Activated gamma-delta T cell (primary cell): ENCODE results near the gene C15orf61.

Source experiments
- DNase-seq: peaks from one replicate; lab custom pipeline; 2025; lab: John Stamatoyannopoulos, UW

The C15orf61 gene

GRCh38 chr15:67512933-67513714, 7.8 kb upstream of the C15orf61 start:
- DNase-seq = no peak

- DNase-seq = no peak
These were observed 5.8 kb upstream of the C15orf61 start for GRCh38 chr15:67515090-67515489.

- no peak for DNase-seq
These were observed 5.4 kb upstream of the C15orf61 start for GRCh38 chr15:67515557-67515956.

GRCh38 chr15:67520321-67521028, 456 bp upstream of the C15orf61 start:
- DNase-seq = no peak

GRCh38 chr15:67521783-67522568, 1.0 kb downstream of the C15orf61 start:
- DNase-seq = no peak

GRCh38 chr15:67523330-67523729, 2.4 kb downstream of the C15orf61 start:
- DNase-seq = no peak

- no peak for DNase-seq
These were observed 3.3 kb downstream of the C15orf61 start for GRCh38 chr15:67524235-67524634.

- no peak for DNase-seq
These were observed 7.6 kb downstream of the C15orf61 start for GRCh38 chr15:67528513-67528912.

- DNase-seq = no peak
These were observed 10.5 kb downstream of the C15orf61 start for GRCh38 chr15:67531379-67531914.

GRCh38 chr15:67533873-67534272, 12.9 kb downstream of the C15orf61 start:
- DNase-seq = no peak

- no peak for DNase-seq
These were observed 13.4 kb downstream of the C15orf61 start for GRCh38 chr15:67534360-67534759.

GRCh38 chr15:67537771-67538170, 16.8 kb downstream of the C15orf61 start:
- DNase-seq = no peak

- DNase-seq = peak; percentile 74
These were observed 21.8 kb downstream of the C15orf61 start, which contains the start of gene MAP2K5 for GRCh38 chr15:67542420-67543347. MAP2K5 (plus strand) TSS chr15:67542703; CDS start chr15:67543336, 633 bp downstream.

GRCh38 chr15:67543348-67543718, 22.4 kb downstream of the C15orf61 start:
- no peak for DNase-seq

- no peak for DNase-seq
These were observed 23.5 kb downstream of the C15orf61 start for GRCh38 chr15:67544475-67544874.

- no peak for DNase-seq
These were observed 24.9 kb downstream of the C15orf61 start for GRCh38 chr15:67545864-67546263.

- DNase-seq = no peak
These were observed 26.1 kb downstream of the C15orf61 start for GRCh38 chr15:67547064-67547463.

GRCh38 chr15:67547836-67548235, 26.9 kb downstream of the C15orf61 start:
- no peak for DNase-seq

- no peak for DNase-seq
These were observed 27.4 kb downstream of the C15orf61 start for GRCh38 chr15:67548236-67548852.

- DNase-seq = no peak
These were observed 28.1 kb downstream of the C15orf61 start for GRCh38 chr15:67548862-67549651.
